Measurements from ENCODE around the gene PRKG1. TPM values are rescaled to one million over a fixed set of nuclear protein-coding genes. Genes with fewer than 3 reads are reported as not detected.

PRKG1 gene
- total RNA-seq, 4 donors from 2014 or later = 0.63 to 4.3 (median 2.1) TPM

GRCh38 chr10:51244748-51245490, 170.6 kb downstream of the PRKG1 start:
- DNase-seq (ENCODE audit: low spot score in 2 of 2) = no peak
- TF ChIP-seq POLR2A (IDR thresholded peaks at IDR 0.05) = no peak
- no peak for TF ChIP-seq CTCF (IDR thresholded peaks at IDR 0.05)
- intact Hi-C loops (cut with DNase I; ENCODE audit: low total_unique reads) = no loop called here
- no peak overlapping the region for H3K4me3 ChIP-seq (ENCODE audit: low read depth, poor library complexity, severe bottlenecking)
- WGBS, 2 donors = 26 to 33% methylated on average over 4 of the region's 4 CpGs

GRCh38 chr10:51246156-51246555, 171.9 kb downstream of the PRKG1 start:
- DNase-seq (ENCODE audit: low spot score in 2 of 2) = no peak
- 31 to 53% methylated on average over 1 of the region's 1 CpG for WGBS, 2 donors
- no peak overlapping the region for H3K4me3 ChIP-seq (ENCODE audit: low read depth, poor library complexity, severe bottlenecking)
- TF ChIP-seq CTCF (IDR thresholded peaks at IDR 0.05) (no peak), POLR2A (IDR thresholded peaks at IDR 0.05) (no peak)
- intact Hi-C loops (cut with DNase I; ENCODE audit: low total_unique reads) = no loop called here

GRCh38 chr10:51250278-51250920, 176.1 kb downstream of the PRKG1 start:
- DNase-seq (ENCODE audit: low spot score in 2 of 2) = no peak
- no peak overlapping the region for H3K4me3 ChIP-seq (ENCODE audit: low read depth, poor library complexity, severe bottlenecking)
- TF ChIP-seq POLR2A (IDR thresholded peaks at IDR 0.05) (no peak), CTCF (IDR thresholded peaks at IDR 0.05) (no peak)
- intact Hi-C loops (cut with DNase I; ENCODE audit: low total_unique reads) = no loop called here
- WGBS, 2 donors = 74 to 78% methylated on average over 1 of the region's 1 CpG

- no peak for DNase-seq (ENCODE audit: low spot score in 2 of 2)
- intact Hi-C loops (cut with DNase I; ENCODE audit: low total_unique reads) = no loop called here
- H3K4me3 ChIP-seq (ENCODE audit: low read depth, poor library complexity, severe bottlenecking) = no peak overlapping the region
- WGBS, 2 donors = 31 to 32% methylated on average over 1 of the region's 1 CpG
- no peak for TF ChIP-seq CTCF (IDR thresholded peaks at IDR 0.05)
- no peak for TF ChIP-seq POLR2A (IDR thresholded peaks at IDR 0.05)
These were observed 176.8 kb downstream of the PRKG1 start for GRCh38 chr10:51251110-51251509.

GRCh38 chr10:51255381-51255780, 181.1 kb downstream of the PRKG1 start:
- 64 to 73% methylated on average over 4 of the region's 4 CpGs for WGBS, 2 donors

More at GRCh38 chr10:51255381-51255780, 181.1 kb downstream of the PRKG1 start:
- intact Hi-C loops (cut with DNase I; ENCODE audit: low total_unique reads) = no loop called here
- TF ChIP-seq POLR2A (IDR thresholded peaks at IDR 0.05) (no peak), CTCF (IDR thresholded peaks at IDR 0.05) (no peak)
- no peak overlapping the region for H3K4me3 ChIP-seq (ENCODE audit: low read depth, poor library complexity, severe bottlenecking)
- no peak for DNase-seq (ENCODE audit: low spot score in 2 of 2)
